GM12891 (cell line): ENCODE results near the gene FARP1.

Experiments
- POLR2A ChIP-seq: IDR thresholded peaks from 2 replicates; pipeline ENCODE4 v1.6.1; 2011; ENCODE audit warnings: low read depth, low read length, control low read depth
- POLR2AphosphoS5 ChIP-seq: IDR thresholded peaks from 2 replicates; pipeline ENCODE4 v1.6.1; 2011; ENCODE audit warnings: low read depth, low read length, control low read depth
- POU2F2 ChIP-seq: IDR thresholded peaks from 2 replicates; pipeline ENCODE4 v1.6.1; 2011; ENCODE audit warnings: low read depth, mild to moderate bottlenecking, control low read depth, low read length, moderate library complexity
- SPI1 ChIP-seq: IDR thresholded peaks from 2 replicates; pipeline ENCODE4 v1.6.1; 2011; ENCODE audit warnings: low read depth, low read length, control low read depth
- TAF1 ChIP-seq: IDR thresholded peaks from 2 replicates; pipeline ENCODE4 v1.6.1; 2011; ENCODE audit warnings: low read depth, low read length, control low read depth

DNA sequence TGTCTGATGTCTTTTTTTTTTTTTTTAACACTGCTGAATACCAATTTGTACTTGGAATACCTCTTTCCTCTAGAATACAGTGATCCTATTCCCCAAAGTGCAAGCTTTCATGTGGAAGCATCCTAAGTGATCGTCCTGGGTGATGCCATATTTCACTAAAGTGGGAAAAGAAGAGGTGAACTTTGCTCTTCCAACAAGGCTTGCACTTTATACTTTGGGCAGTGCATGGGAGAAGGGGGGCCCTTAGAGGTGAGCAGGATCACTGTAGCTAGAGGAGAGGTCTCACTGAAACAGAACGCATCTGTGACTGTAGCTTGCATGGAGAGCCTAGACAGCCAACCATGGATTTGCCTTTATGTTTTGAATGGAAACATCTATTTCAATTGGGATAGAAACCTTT, 260.2 kb downstream of the FARP1 start:
- TF ChIP-seq TAF1 = no peak
- no peak for TF ChIP-seq POLR2A
- TF ChIP-seq SPI1 = no peak
- no peak for TF ChIP-seq POLR2AphosphoS5
- TF ChIP-seq POU2F2 = no peak
